ENCODE results near the gene SLC22A2. TPM values are rescaled to one million over a fixed set of nuclear protein-coding genes. Genes with fewer than 3 reads are reported as not detected.

The SLC22A2 gene
- polyA plus RNA-seq, 1 donor (not counting 4 experiments of a cell fraction or from before 2014, with no cell fraction given): not detected

- H3K4me1 ChIP-seq (ENCODE audit: control insufficient read depth, extremely low read depth, insufficient read depth, low read length): no peaks in the 10 kb centered on the region
- DNase-seq (ENCODE audit: low read depth, low spot score) (no peak), FAIRE-seq (no peak)
- H3K27ac ChIP-seq (ENCODE audit: control insufficient read depth, insufficient read depth, low read length): no peak overlapping the region
- H3K4me2 ChIP-seq (ENCODE audit: control insufficient read depth, extremely low read depth, insufficient read depth, low read depth, low read length): no peak overlapping the region
- no peaks in the 10 kb centered on the region for H3K79me2 ChIP-seq (ENCODE audit: control insufficient read depth, insufficient read depth, low read length)
- TF ChIP-seq EZH2 (IDR thresholded peaks at IDR 0.05; ENCODE audit: low read length) (no peak), CTCF (optimal IDR thresholded peaks at IDR 0.05 in 1 of 3, IDR thresholded peaks at IDR 0.05 in 1 of 3, conservative IDR thresholded peaks at IDR 0.05 in 1 of 3; ENCODE audit: extremely low read depth in 1 of 3, insufficient read depth in 2 of 3, low read length in 3 of 3) (no peak)
- H3K4me3 ChIP-seq (ENCODE audit: control insufficient read depth in 2 of 3, extremely low read depth in 1 of 3, insufficient read depth in 2 of 3, low read depth in 1 of 3, low read length in 3 of 3): no peak overlapping the region
- no peak overlapping the region for H2AFZ ChIP-seq (ENCODE audit: control insufficient read depth, low read length)
- H3K27me3 ChIP-seq (ENCODE audit: control insufficient read depth, extremely low read depth, insufficient read depth, low read length): no peaks in the 10 kb centered on the region
- dilution Hi-C loops (cut with MboI; ENCODE audit: extremely low pct_ligation_motif_present, low sequenced_read_pairs): no loop called here
- no peaks in the 10 kb centered on the region for H3K9me3 ChIP-seq (ENCODE audit: control insufficient read depth, low read depth, low read length)
- H4K20me1 ChIP-seq (ENCODE audit: control insufficient read depth, extremely low read depth, insufficient read depth, low read length): no peaks in the 10 kb centered on the region
- H3K36me3 ChIP-seq (ENCODE audit: control insufficient read depth in 2 of 2, extremely low read depth in 1 of 2, insufficient read depth in 2 of 2, low read length in 2 of 2): no peaks in the 10 kb centered on the region
- H3K9me1 ChIP-seq (ENCODE audit: control insufficient read depth, extremely low read depth, insufficient read depth, low read length): no peaks in the 10 kb centered on the region
- H3K9ac ChIP-seq (ENCODE audit: control insufficient read depth, extremely low read depth, insufficient read depth, low read length): no peak overlapping the region
These were observed 30.9 kb downstream of the SLC22A2 start for GRCh38 chr6:160227769-160228161.

GRCh38 chr6:160227038-160227768, 31.4 kb downstream of the SLC22A2 start:
- H3K4me3 ChIP-seq (ENCODE audit: control insufficient read depth in 2 of 3, extremely low read depth in 1 of 3, insufficient read depth in 2 of 3, low read depth in 1 of 3, low read length in 3 of 3): no peak overlapping the region
- H3K27me3 ChIP-seq (ENCODE audit: control insufficient read depth, extremely low read depth, insufficient read depth, low read length): no peaks in the 10 kb centered on the region
- no peaks in the 10 kb centered on the region for H3K4me1 ChIP-seq (ENCODE audit: control insufficient read depth, extremely low read depth, insufficient read depth, low read length)
- H3K36me3 ChIP-seq (ENCODE audit: control insufficient read depth in 2 of 2, extremely low read depth in 1 of 2, insufficient read depth in 2 of 2, low read length in 2 of 2): no peaks in the 10 kb centered on the region
- DNase-seq (ENCODE audit: low read depth, low spot score) (no peak), FAIRE-seq (no peak)
- no peak overlapping the region for H3K27ac ChIP-seq (ENCODE audit: control insufficient read depth, insufficient read depth, low read length)
- no peaks in the 10 kb centered on the region for H3K9me1 ChIP-seq (ENCODE audit: control insufficient read depth, extremely low read depth, insufficient read depth, low read length)
- no peak overlapping the region for H2AFZ ChIP-seq (ENCODE audit: control insufficient read depth, low read length)
- no peaks in the 10 kb centered on the region for H3K79me2 ChIP-seq (ENCODE audit: control insufficient read depth, insufficient read depth, low read length)
- TF ChIP-seq EZH2 (IDR thresholded peaks at IDR 0.05; ENCODE audit: low read length): no peak
- no peak for TF ChIP-seq CTCF (optimal IDR thresholded peaks at IDR 0.05 in 1 of 3, IDR thresholded peaks at IDR 0.05 in 1 of 3, conservative IDR thresholded peaks at IDR 0.05 in 1 of 3; ENCODE audit: extremely low read depth in 1 of 3, insufficient read depth in 2 of 3, low read length in 3 of 3)
- H3K4me2 ChIP-seq (ENCODE audit: control insufficient read depth, extremely low read depth, insufficient read depth, low read depth, low read length): no peak overlapping the region
- H3K9me3 ChIP-seq (ENCODE audit: control insufficient read depth, low read depth, low read length): no peaks in the 10 kb centered on the region
- no peak overlapping the region for H3K9ac ChIP-seq (ENCODE audit: control insufficient read depth, extremely low read depth, insufficient read depth, low read length)
- dilution Hi-C loops (cut with MboI; ENCODE audit: extremely low pct_ligation_motif_present, low sequenced_read_pairs): no loop called here
- H4K20me1 ChIP-seq (ENCODE audit: control insufficient read depth, extremely low read depth, insufficient read depth, low read length): no peaks in the 10 kb centered on the region

Measured in keratinocyte (primary cell).